GM10266 (cell line): ENCODE data around the gene FGF3.

Experiments
- DNase-seq: peaks from one replicate; pipeline ENCODE4 v3.0.0; 2012; ENCODE audit errors: extremely low spot score
- CTCF ChIP-seq: IDR thresholded peaks from 2 replicates; pipeline ENCODE4 v1.5.1; 2012; ENCODE audit warnings: mild to moderate bottlenecking, low read depth; ENCODE audit not compliant: control insufficient read depth, insufficient read depth; ENCODE audit errors: missing control alignments

Gene FGF3

GRCh38 chr11:69816671-69817070, 2.5 kb downstream of the FGF3 start:
- TF ChIP-seq CTCF: no peak
- no peak for DNase-seq

- DNase-seq: no peak
- TF ChIP-seq CTCF: no peak
These were observed 3.2 kb downstream of the FGF3 start for GRCh38 chr11:69815973-69816372.

GRCh38 chr11:69814902-69815301, 4.3 kb downstream of the FGF3 start:
- DNase-seq: no peak
- TF ChIP-seq CTCF: no peak

GRCh38 chr11:69814411-69814810, 4.8 kb downstream of the FGF3 start:
- no peak for DNase-seq
- no peak for TF ChIP-seq CTCF

- DNase-seq: no peak
- no peak for TF ChIP-seq CTCF
These were observed 5.4 kb downstream of the FGF3 start for GRCh38 chr11:69813839-69814238.

GRCh38 chr11:69812946-69813345, 6.3 kb downstream of the FGF3 start:
- DNase-seq: no peak
- no peak for TF ChIP-seq CTCF

GRCh38 chr11:69812256-69812655, 7.0 kb downstream of the FGF3 start:
- DNase-seq: no peak
- no peak for TF ChIP-seq CTCF

GRCh38 chr11:69811431-69811830, 7.8 kb downstream of the FGF3 start:
- no peak for TF ChIP-seq CTCF
- DNase-seq: no peak
